Duodenal mucosa (tissue), 2 donors: ENCODE results near the gene NGFR.

Experiments
- H3K27ac ChIP-seq: one replicate; pipeline ENCODE4 v1.7.0; 2013; ENCODE audit warnings: low read depth, low read length
- H3K27me3 ChIP-seq, 2 donors: one replicate each; pipeline ENCODE4 v1.7.0; 2013; ENCODE audit warnings: low read length in 2 of 2, control low read depth in 1 of 2; ENCODE audit not compliant: insufficient read depth in 2 of 2, control insufficient read depth in 1 of 2
- H3K36me3 ChIP-seq, 2 donors: one replicate each; pipeline ENCODE4 v1.7.0; 2013; ENCODE audit warnings: low read length in 2 of 2, control low read depth in 1 of 2; ENCODE audit not compliant: insufficient read depth in 2 of 2, control insufficient read depth in 1 of 2
- H3K4me1 ChIP-seq, 2 donors: one replicate each; pipeline ENCODE4 v1.7.0; 2013; ENCODE audit warnings: low read length in 2 of 2, control low read depth in 1 of 2; ENCODE audit not compliant: insufficient read depth in 2 of 2, control insufficient read depth in 1 of 2
- H3K4me3 ChIP-seq, 2 donors: one replicate each; pipeline ENCODE4 v1.7.0; 2013; ENCODE audit warnings: low read length in 2 of 2, low read depth in 1 of 2
- H3K9ac ChIP-seq, 2 donors: one replicate each; pipeline ENCODE4 v1.7.0; 2013; ENCODE audit warnings: low read length in 2 of 2, low read depth in 1 of 2
- H3K9me3 ChIP-seq, 2 donors: one replicate each; pipeline ENCODE4 v1.7.0; 2013; ENCODE audit warnings: low read length in 2 of 2, control low read depth in 1 of 2; ENCODE audit not compliant: control insufficient read depth in 1 of 2

Gene NGFR

DNA sequence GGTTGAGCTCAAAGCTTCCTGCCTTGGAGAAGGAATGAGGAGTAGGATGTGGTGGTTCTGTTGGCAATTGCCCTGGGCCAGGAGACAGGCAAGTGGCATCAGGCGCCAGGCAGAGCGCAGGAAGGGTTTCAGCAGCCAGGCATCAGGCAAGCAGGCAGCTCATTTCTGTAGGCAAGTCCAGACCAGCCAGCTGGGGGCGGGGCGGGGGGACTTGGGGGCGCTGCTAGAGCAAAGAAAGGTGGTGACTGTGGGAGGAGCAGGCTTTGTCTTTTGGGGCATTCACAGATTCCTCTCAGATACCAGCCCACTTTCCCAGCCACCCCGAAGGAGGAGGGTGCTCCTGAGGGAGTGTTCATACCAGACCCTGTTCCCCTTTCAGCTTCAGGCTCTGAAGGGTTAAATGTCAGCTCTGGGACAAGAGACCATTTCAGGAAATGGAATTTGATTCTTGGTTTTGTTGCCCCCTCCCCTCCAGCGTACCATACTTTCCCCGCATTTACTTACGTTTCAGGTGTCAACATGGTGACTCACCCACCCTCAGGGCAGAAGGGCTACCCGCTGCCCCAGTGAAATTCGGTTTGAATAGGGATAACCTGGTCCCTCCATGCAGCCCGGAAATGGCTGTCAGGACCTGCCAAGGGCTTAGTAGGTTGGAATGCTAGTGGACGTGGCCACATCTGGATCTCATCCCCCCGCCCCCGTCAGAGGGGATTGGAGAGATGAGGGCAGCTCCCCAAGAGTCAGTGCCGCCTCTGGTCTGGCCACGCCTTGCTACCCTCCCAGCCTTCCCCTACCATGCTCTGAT is 13.2 kb downstream of the NGFR start:
- Histone ChIP-seq H3K9me3 (no peaks in the 10 kb centered on the region), H3K4me1 (no peaks in the 10 kb centered on the region), H3K4me3 (no peak overlapping the region), H3K36me3 (no peaks in the 10 kb centered on the region), H3K9ac (no peak overlapping the region), H3K27ac (no peak overlapping the region), H3K27me3 (peaks cover 19 to 23% of the 10 kb centered on the region in 2 donors)

DNA sequence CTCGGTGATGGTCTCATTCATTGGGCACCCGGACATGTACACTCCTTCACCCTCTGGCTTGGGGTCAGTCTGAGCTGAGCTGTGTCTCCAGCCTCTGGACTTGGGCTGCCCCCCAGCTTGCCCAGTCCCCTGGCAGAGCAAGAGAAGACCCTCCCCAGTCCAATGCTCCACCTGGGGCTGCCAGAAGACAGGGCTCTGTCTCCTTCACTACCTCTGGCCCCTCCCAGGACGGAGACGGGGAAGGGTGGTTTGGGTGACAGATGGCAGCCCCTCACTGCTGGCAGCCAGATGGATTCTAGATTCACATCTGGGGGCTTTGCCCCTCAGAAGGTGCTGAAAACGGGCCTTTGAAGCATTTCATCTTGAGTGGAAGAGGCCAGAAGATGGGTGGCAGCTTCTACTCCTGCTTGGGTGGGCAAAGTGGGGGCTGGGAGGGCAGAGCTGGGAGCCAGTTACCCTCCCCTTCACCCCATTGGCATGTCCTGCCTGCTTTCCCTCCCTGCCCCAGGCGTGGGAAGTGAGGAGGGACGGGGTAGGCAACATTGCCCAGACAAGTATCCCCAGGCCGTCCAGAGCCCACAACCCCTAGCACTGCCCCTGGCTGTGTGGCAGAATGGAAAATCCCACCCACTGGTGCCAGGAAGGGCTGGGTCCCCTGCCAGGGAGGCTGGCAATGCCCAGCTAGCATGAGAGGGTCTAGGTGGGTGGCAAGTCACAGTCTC is 13.9 kb downstream of the NGFR start:
- Histone ChIP-seq H3K4me1 (peaks cover 0 to 4% of the 10 kb centered on the region in 2 donors), H3K4me3 (no peak overlapping the region), H3K27ac (no peak overlapping the region), H3K36me3 (no peaks in the 10 kb centered on the region), H3K9ac (no peak overlapping the region), H3K9me3 (no peaks in the 10 kb centered on the region), H3K27me3 (peaks cover 12 to 18% of the 10 kb centered on the region in 2 donors)

DNA sequence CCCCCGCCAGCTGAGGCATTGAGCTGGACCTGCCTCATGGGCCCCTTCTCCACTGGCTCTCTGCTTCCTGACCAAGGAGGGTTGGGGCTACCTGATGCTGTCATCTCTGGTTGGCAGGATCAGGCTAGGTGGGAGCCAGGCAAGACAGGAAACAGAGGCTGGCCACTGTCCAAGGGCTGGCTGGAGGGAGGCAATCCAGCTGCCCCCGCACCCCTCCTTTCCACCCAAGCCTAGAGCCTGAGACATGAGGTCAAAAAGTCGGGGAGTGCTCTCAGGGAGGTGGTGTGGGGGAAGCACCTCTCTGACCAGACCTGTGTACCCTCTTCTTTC is 14.5 kb downstream of the NGFR start:
- no peaks in the 10 kb centered on the region for H3K9me3 ChIP-seq
- H3K27me3 ChIP-seq: peaks cover 12 to 18% of the 10 kb centered on the region in 2 donors
- H3K4me1 ChIP-seq: peaks cover 3 to 9% of the 10 kb centered on the region in 2 donors
- no peak overlapping the region for H3K4me3 ChIP-seq
- H3K36me3 ChIP-seq: no peaks in the 10 kb centered on the region
- H3K9ac ChIP-seq: no peak overlapping the region
- H3K27ac ChIP-seq: no peak overlapping the region

DNA sequence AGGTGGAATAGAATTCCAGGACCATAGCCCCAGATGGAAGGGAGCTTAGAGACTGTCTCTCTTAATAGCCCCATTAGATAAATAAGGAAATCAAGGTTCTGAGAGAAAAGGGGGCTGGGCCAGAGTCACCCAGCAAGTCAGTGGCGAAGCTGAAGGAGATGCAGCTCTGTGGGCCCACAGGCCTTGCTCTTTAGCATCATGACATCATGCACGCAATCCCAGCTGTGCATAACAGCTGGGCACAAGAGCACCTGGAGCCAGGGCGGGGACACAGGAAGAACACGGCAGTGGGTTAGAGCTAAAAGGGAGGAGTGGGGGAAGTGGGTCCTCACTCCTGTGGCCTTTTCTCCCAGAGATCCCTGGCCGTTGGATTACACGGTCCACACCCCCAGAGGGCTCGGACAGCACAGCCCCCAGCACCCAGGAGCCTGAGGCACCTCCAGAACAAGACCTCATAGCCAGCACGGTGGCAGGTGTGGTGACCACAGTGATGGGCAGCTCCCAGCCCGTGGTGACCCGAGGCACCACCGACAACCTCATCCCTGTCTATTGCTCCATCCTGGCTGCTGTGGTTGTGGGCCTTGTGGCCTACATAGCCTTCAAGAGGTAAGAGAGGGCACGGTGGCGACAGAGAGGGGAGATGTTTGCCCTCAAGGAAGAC is 15.1 kb downstream of the NGFR start:
- Histone ChIP-seq H3K9me3 (no peaks in the 10 kb centered on the region), H3K4me1 (peaks cover 10 to 15% of the 10 kb centered on the region in 2 donors), H3K27me3 (peaks cover 12 to 18% of the 10 kb centered on the region in 2 donors)

DNA sequence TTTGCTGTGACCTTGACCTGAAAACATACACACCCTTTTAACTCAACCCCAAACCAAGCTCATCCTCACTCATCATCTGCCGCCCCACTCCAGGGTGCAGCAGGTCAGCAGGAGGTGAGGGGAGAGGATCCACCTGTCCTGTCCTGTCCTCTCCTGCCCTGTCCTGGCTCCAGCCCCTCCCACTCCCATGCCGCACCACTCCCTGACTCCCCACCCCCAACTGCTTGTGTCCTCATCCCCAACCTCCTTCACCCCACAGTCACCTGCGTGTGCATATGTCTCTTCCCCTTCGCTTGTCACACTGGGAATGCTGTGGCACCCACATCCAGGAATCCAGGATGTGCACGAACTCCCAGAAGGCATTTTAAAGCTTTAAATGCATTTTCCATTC is 15.6 kb downstream of the NGFR start:
- H3K36me3 ChIP-seq: no peaks in the 10 kb centered on the region
- H3K27ac ChIP-seq: no peak overlapping the region
- H3K4me1 ChIP-seq: peaks cover 15 to 20% of the 10 kb centered on the region in 2 donors
- H3K4me3 ChIP-seq: no peak overlapping the region
- no peak overlapping the region for H3K9ac ChIP-seq
- peaks cover 12 to 15% of the 10 kb centered on the region in 2 donors for H3K27me3 ChIP-seq
- H3K9me3 ChIP-seq: no peaks in the 10 kb centered on the region

More for the DNA sequence above, 15.1 kb downstream of the NGFR start:
- H3K27ac ChIP-seq: no peak overlapping the region
- H3K9ac ChIP-seq: no peak overlapping the region
- no peaks in the 10 kb centered on the region for H3K36me3 ChIP-seq
- H3K4me3 ChIP-seq: no peak overlapping the region

DNA sequence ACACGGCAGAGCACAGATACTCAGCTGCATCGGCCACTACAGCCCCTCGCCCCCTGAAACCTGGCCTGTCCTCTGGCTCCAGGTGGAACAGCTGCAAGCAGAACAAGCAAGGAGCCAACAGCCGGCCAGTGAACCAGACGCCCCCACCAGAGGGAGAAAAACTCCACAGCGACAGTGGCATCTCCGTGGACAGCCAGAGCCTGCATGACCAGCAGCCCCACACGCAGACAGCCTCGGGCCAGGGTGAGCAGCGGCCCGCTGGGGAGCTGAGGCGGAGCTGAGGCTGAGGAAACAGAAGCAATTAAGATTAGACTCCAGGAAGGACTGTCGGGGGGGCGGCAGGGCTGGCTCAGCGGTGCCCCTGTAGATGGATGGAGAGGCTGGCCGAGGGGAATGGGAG is 16.7 kb downstream of the NGFR start:
- Histone ChIP-seq H3K27ac (no peak overlapping the region), H3K27me3 (peaks cover 12 to 15% of the 10 kb centered on the region in 2 donors), H3K4me1 (peaks cover 20 to 26% of the 10 kb centered on the region in 2 donors)

DNA sequence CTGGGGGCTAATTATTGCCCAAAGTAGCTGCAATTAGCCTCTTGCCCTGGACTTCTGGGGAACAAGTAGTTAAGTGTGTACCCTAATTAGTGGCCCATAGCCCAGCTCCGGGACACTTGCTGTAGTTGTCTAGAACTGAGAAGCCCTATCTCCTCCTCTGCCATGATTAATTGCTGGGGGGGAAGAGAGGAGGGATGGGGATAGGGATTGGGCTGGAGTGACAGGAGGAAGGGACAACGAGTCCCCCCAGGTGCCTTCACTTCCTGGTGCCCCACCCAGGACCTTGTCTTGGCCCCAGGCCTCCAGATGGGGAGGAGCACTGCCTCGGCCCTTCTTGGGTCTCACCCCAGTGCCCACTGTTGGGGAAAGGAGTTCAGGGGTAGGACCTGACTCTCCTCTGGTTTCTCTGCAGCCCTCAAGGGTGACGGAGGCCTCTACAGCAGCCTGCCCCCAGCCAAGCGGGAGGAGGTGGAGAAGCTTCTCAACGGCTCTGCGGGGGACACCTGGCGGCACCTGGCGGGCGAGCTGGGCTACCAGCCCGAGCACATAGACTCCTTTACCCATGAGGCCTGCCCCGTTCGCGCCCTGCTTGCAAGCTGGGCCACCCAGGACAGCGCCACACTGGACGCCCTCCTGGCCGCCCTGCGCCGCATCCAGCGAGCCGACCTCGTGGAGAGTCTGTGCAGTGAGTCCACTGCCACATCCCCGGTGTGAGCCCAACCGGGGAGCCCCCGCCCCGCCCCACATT is 17.4 kb downstream of the NGFR start:
- Histone ChIP-seq H3K9me3 (no peaks in the 10 kb centered on the region), H3K4me3 (no peak overlapping the region), H3K27ac (no peak overlapping the region), H3K4me1 (peaks cover 20 to 26% of the 10 kb centered on the region in 2 donors), H3K36me3 (no peaks in the 10 kb centered on the region), H3K9ac (no peak overlapping the region), H3K27me3 (peaks cover 6 to 12% of the 10 kb centered on the region in 2 donors)

More for the DNA sequence above, 16.7 kb downstream of the NGFR start:
- H3K9me3 ChIP-seq: no peaks in the 10 kb centered on the region
- no peak overlapping the region for H3K9ac ChIP-seq
- no peaks in the 10 kb centered on the region for H3K36me3 ChIP-seq
- no peak overlapping the region for H3K4me3 ChIP-seq

DNA sequence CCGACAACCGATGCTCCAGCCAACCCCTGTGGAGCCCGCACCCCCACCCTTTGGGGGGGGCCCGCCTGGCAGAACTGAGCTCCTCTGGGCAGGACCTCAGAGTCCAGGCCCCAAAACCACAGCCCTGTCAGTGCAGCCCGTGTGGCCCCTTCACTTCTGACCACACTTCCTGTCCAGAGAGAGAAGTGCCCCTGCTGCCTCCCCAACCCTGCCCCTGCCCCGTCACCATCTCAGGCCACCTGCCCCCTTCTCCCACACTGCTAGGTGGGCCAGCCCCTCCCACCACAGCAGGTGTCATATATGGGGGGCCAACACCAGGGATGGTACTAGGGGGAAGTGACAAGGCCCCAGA is 17.9 kb downstream of the NGFR start:
- Histone ChIP-seq H3K27me3 (peaks cover 6 to 11% of the 10 kb centered on the region in 2 donors), H3K36me3 (no peaks in the 10 kb centered on the region), H3K27ac (no peak overlapping the region), H3K4me1 (peaks cover 20 to 26% of the 10 kb centered on the region in 2 donors), H3K4me3 (no peak overlapping the region), H3K9me3 (no peaks in the 10 kb centered on the region), H3K9ac (no peak overlapping the region)

DNA sequence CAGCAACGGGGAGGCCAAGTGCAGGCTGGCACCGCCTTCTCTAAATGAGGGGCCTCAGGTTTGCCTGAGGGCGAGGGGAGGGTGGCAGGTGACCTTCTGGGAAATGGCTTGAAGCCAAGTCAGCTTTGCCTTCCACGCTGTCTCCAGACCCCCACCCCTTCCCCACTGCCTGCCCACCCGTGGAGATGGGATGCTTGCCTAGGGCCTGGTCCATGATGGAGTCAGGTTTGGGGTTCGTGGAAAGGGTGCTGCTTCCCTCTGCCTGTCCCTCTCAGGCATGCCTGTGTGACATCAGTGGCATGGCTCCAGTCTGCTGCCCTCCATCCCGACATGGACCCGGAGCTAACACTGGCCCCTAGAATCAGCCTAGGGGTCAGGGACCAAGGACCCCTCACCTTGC is 18.5 kb downstream of the NGFR start:
- Histone ChIP-seq H3K4me1 (peaks cover 20 to 26% of the 10 kb centered on the region in 2 donors), H3K27me3 (peaks cover under 1 to 6% of the 10 kb centered on the region in 2 donors), H3K9me3 (no peaks in the 10 kb centered on the region), H3K4me3 (no peak overlapping the region), H3K9ac (no peak overlapping the region), H3K27ac (no peak overlapping the region), H3K36me3 (no peaks in the 10 kb centered on the region)
